GM19372 (cell line): ENCODE data around the gene PSMD5.

Experiments used
- ATAC-seq: cut with Tn5 transposase; IDR thresholded peaks from one replicate; pipeline ENCODE4 v1.9.1; 2021; ENCODE audit warnings: mild to moderate bottlenecking, low read depth, moderate library complexity; ENCODE audit not compliant: unreplicated experiment

Gene PSMD5

GRCh38 chr9:120875643-120875953 is 32.9 kb upstream of the PSMD5 start:
- ATAC-seq: no peak

GRCh38 chr9:120875195-120875565 is 32.5 kb upstream of the PSMD5 start:
- ATAC-seq: no peak

GRCh38 chr9:120874226-120875194 is 31.8 kb upstream of the PSMD5 start:
- no peak for ATAC-seq

DNA sequence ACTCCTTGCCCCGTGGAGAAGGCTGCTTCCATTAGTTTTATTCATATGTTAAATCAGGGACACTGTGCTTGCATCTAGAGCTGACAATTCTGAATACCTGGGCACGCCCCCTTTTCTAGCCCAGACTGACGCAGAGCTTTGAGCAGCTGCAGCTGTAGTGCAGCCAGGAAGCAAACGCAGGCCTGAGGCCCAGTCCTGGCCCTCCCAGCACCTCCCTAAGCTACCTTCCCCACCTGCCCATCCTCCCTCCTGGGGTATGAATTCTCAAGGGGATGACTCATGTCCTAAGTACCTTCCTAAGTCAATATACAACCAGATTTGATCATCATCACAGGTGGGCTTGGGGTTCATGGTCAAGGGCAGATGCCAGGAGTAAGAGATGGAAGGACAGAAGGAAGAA is 30.8 kb upstream of the PSMD5 start:
- no peak for ATAC-seq

- ATAC-seq: no peak
Measured at GRCh38 chr9:120872791-120873502, 30.2 kb upstream of the PSMD5 start.

- no peak for ATAC-seq
Measured at GRCh38 chr9:120870206-120870605, 27.5 kb upstream of the PSMD5 start.

DNA sequence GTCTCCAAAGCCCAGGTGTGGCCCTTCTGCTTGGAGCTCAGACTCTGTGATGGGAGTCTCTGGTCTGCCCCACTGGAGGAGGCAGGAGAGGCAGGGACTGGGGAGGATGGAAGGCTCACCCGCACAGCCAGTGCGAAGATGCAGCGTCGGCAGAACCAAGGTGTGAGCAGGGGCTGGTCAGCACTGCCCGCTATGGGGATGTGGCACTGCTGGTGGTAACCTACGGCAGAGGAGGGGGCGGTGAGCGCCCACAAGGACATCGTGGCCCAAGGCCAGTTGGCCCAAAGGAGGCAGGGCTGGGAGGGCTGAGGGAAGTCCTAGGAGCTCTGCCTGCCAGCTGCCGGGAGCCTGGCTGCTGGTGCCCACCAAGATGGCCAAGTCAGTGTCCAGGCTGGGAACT is 27.0 kb upstream of the PSMD5 start:
- no peak for ATAC-seq

DNA sequence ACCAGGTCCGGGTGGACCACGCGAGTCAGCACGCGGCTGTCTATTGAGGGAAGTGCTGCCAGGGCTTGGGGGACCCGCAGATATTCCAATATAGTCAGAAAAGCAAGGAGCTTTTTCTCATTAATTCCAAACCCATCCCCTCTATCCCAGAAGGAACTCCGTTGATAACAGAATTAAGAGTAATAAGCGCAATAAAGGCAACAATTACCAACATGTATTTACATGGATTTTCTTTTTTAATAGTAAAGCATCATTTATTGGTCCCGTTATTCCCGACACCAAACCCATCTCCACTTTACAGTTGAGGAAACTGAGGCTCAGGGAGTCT is 26.6 kb upstream of the PSMD5 start:
- no peak for ATAC-seq

GRCh38 chr9:120868676-120869359 is 26.1 kb upstream of the PSMD5 start:
- ATAC-seq: peak; percentile 84

GRCh38 chr9:120868339-120868675 is 25.6 kb upstream of the PSMD5 start:
- ATAC-seq: no peak

- no peak for ATAC-seq
Measured at GRCh38 chr9:120867676-120868338, 25.1 kb upstream of the PSMD5 start.

DNA sequence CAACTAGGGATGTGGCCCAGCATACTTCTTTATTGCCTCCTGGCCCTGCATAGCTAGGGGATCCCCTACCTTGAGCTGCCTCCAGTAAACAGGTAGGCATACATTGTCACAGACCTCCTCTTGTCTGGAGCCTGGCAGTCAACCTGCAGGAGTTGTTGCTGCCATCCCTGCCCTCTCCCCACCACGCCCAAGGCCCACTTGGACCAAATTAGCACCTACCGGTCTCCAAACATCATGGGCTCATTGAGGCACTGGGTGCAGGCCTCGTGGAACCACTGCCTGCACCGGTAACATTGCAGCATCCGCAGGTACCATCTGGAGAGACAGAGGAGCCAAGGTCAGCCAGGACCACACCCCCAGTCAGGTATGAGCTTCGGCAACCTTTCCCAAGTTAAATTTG is 23.9 kb upstream of the PSMD5 start:
- no peak for ATAC-seq

DNA sequence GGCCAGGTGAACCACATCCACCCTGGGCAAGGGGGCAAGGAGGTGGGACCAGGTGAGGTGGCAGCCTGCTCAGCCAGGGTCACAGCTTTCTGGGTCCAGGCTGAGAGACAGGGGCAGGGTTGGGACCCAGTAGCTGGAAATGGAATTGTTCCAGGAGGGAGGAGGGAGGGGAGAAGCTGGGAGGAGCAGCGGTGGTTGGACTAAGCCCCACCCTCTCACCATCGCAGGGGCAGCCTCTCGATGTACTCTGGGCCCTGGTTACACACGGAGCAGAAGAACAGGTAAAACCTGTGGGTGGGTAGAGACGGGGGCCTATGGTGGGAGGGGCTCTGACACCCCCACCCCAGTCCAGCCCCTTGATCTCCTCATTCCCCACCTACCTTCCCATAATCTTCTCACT is 23.1 kb upstream of the PSMD5 start:
- no peak for ATAC-seq

DNA sequence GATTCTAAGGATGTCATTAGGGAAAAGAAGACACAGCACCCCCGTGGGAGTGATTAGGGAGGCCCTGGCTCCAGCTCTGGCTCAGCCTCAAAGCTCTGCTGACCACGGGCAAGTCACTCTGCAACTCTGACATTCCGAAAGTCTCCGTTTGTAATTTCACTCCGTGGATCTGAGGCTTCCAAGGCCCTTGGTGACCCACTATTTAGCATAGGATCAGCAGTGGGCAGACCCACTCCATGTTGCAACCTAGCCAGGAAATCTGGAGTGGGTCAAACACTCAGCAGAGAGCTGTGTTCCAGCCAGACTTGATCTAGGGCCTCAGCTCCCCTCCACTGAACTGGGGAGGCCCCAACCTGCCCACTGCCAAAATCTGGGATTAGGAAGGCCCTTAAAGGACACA is 22.5 kb upstream of the PSMD5 start:
- no peak for ATAC-seq

DNA sequence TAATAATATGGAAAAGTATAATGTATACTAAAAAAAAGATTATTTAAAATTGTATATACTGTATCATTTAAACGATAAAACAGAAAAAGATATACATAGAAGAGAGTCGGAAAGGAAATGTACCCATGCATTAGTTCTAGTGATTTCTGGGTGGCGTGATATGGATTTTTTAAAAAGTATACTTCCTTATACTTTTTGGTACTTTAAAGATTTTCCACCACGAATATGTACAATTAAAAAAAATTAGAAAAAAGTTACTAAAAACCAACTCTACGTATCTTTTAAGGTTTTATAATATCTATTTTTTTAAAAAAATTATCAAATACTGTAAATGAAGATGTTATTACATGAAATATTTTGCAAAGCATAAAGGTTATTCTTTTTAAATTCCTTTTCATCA is 22.0 kb upstream of the PSMD5 start:
- ATAC-seq: no peak

- no peak for ATAC-seq
Measured at GRCh38 chr9:120863833-120864232, 21.1 kb upstream of the PSMD5 start.

DNA sequence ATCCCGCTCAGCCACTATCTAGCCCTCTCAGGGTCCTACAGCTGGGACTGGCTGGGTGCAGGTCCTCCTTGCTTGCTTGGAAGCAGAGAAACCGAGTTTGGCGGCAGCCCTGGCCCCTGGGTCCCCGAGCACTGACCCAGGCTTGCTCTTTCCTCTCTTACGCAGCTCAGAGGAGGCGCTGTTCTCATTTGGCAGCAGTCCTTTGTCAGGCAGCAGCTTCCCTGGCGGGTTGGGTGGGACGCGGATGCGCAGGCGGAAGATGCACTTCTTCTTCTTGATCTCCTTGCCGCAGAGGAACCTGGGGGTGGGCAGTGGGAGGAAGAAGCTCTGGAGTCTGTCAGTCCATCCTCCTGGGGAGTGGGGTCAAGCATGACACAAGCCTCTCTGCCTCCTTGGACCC is 19.7 kb upstream of the PSMD5 start:
- no peak for ATAC-seq

DNA sequence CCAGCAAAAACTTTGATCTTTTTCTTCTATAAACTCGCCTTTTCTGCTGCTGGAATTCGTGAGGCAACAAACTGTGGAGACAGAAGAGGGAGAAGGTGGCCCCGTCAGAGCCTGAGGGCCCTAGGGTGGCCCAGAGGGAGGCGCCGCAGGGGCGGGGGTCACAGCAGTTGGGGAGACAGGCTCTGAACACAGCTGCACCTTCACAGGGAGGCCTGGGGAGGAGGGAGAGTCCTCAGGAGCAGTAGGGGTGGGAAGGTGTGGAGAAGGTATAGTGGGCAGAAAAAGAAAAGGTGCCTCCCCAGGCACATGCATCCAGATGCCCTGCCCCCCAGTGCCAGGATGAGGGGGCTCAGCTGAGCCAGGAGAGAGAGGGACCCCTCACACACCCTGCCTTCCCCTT is 19.2 kb upstream of the PSMD5 start:
- ATAC-seq: no peak

DNA sequence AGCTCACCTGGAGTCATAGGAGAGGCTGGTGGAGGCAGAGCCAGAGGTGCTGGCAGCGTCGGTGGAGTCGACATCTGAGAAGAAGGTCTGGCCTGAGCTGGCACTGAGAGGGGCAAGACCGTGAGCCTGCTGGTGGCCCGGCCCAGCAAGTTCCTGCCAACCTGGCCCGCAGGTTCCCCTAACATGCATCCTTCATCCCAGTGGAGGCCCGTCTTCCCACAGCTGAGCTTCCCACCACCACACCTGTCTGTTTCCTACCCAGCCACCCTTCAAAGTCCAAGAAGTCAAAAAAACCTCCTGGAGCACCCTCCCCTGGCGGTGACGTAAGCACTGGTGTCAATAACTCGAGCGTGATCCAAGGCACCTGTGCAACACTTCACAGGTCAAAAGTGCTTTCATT is 17.4 kb upstream of the PSMD5 start:
- no peak for ATAC-seq

DNA sequence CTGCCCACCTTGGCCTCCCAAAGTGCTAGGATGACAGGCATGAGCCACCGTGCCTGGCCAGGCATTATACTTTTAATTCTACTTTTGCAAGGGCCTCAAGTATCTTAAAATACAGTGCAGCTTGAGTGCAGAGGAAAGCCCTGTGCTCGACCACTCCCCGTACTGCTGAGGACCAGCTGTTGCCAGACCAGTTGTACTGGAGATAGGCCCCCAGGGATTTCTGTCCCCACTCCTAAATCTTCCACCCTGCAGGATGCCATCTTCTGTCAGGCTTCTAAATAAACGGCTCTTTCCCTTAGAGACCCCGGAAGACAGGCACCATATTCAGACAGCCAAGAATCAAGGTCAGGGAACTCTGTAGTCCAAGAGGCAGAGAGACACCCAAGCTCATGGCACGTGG is 16.6 kb upstream of the PSMD5 start:
- ATAC-seq: no peak

- ATAC-seq: no peak
Measured at GRCh38 chr9:120857902-120858301, 15.2 kb upstream of the PSMD5 start.
